RPMI7951 (cell line): ENCODE results near the gene NLGN3. TPM values are rescaled to one million over a fixed set of nuclear protein-coding genes. Genes with fewer than 3 reads are reported as not detected.

ENCODE experiments used
- DNase-seq: peaks from one replicate; pipeline ENCODE4 v3.0.0-alpha.2; 2012; ENCODE audit warnings: low read depth
- total RNA-seq: library from RNA; depleted of rRNA; stranded (reverse); fragments of >200 nt; shearing (Covaris generic); gene quantifications from 2 replicates; pipeline ENCODE4 v1.2.3, GENCODE V29; 2014; rRNA removed

The NLGN3 gene
- under 0.01 and 0.10 TPM in 2 replicates for total RNA-seq

DNA sequence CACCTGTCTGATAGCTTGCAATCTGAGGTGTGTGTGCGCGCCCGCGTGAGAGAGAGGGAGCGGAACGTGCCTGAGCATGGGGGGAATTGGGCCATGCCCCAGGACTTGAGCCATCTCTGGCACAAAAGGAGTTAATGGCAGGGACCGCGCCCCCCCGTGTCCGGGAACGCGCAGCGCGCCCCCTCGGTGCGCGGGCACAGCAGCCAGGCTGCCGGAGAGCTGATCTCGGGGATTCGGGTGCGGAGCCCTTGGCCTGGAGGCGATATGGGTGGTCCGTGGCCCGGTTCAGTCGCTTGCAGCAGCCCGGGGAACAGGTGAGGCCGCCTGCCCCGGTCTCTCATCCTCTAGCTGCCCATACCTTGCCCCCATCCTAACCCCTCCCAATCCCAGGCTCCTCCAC is at the start of gene NLGN3:
Gene NLGN3, plus strand, starts transcription at position 191 of the 400 bp plus-strand sequence. CDS start 2,909 bp downstream, outside the sequence.
- no peak for DNase-seq

- no peak for DNase-seq
These were observed 49.6 kb upstream of the NLGN3 start for GRCh38 chrX:71095033-71095432.

DNA sequence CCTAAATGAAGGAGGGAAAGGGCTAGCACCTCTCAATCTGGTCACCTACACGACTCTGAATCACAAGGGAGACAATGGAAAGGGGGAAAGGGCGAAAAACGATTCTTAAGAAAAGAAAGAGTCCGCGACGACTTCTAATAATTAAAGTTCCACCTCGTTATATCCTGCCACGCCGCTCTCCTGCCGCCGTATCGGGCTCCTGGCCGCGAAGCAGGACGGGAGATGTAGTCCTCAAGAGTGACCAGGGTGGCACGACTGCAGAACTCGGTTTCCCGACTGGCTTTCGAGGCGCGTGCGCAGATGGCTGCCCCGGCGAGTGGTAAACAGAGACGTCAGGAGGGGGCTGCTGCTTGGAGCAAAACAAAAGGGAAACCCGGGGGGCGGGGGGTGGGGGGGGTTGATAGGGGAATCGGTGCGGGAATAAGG is 49.1 kb upstream of the NLGN3 start, which contains the start of gene FOXO4:
Gene FOXO4, plus strand, starts transcription at position 297 of the 426 bp plus-strand sequence. CDS start 678 bp downstream, outside the sequence.
- peak; percentile 85 for DNase-seq

DNA sequence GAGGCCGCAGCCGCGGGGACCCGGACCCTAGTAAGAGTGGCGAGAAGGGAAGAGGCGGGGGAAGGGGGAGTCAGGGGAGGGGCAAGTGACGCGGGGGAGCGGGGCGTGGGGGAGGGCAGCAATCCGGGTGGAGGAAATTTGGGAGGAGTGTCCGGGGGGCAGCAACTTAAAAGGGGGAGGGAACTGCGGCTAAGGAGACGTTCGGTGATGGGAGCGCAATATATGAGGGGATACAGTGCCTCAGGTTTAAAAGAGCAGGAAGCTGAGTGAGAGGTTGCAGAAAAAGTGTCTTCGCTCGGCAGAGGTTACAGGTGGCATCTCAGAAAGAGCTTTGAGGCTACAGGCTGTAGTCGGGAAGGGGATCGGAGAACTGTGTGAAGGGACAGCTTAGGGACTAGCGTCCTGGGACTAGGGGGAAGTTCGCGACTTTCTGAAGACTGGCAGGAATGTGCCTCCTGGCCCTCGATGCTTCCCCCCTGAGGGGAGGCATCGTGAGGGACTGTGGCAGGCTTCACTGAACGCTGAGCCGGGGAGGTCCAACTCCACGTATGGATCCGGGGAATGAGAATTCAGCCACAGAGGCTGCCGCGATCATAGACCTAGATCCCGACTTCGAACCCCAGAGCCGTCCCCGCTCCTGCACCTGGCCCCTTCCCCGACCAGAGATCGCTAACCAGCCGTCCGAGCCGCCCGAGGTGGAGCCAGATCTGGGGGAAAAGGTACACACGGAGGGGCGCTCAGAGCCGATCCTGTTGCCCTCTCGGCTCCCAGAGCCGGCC is 48.5 kb upstream of the NLGN3 start:
- peak; percentile 58 for DNase-seq

DNA sequence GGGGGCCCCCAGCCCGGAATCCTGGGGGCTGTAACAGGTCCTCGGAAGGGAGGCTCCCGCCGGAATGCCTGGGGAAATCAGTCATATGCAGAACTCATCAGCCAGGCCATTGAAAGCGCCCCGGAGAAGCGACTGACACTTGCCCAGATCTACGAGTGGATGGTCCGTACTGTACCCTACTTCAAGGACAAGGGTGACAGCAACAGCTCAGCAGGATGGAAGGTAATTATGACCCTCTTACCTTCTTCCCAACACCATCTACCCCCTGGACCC is 47.9 kb upstream of the NLGN3 start:
- DNase-seq: no peak

DNA sequence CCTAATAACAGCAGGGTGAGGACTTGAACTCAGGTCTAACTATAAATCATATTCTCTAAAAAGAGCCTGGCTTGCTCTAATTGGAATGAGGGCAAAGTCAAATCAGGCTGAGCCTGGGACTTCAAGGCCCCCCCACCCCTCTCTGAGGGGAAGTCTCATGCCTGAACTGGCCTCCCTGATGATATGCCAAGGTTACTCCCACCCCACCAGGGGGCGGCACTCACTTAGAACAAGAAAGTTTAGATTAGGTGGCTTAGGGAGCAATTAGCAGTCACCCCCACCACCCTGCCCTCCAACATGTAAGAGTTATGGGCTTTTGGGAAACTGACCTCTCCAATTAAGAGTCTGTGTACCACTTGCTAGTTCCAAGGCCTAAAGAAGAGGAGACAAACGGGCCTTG is 46.3 kb upstream of the NLGN3 start:
- peak; percentile 52 for DNase-seq

GRCh38 chrX:71098951-71099506 is 45.6 kb upstream of the NLGN3 start:
- no peak for DNase-seq

GRCh38 chrX:71099736-71100135 is 44.9 kb upstream of the NLGN3 start:
- DNase-seq: no peak

GRCh38 chrX:71100581-71101505 is 43.8 kb upstream of the NLGN3 start:
- DNase-seq: no peak

DNA sequence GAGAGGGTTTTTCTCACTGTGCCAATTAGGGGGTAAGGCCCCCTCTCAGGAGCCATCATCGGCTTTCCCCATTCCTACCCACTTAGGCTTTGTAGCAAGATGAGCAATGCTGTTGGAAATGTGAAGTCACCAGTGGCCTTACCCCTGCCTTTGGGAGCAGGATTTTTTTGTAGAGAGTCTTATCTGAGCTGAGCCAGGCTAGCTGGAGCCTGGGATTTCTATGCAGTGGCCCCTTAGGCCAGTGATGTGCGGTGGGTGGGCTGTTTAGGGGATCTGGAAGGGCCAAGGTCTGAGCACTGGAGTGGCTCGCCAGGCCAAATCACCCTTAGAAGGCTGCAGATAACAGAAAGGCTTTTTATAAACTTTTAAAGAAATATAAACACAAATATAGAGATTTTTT is 42.3 kb upstream of the NLGN3 start:
- DNase-seq: no peak

- DNase-seq: no peak
These were observed 41.3 kb upstream of the NLGN3 start for GRCh38 chrX:71103110-71103983.

DNA sequence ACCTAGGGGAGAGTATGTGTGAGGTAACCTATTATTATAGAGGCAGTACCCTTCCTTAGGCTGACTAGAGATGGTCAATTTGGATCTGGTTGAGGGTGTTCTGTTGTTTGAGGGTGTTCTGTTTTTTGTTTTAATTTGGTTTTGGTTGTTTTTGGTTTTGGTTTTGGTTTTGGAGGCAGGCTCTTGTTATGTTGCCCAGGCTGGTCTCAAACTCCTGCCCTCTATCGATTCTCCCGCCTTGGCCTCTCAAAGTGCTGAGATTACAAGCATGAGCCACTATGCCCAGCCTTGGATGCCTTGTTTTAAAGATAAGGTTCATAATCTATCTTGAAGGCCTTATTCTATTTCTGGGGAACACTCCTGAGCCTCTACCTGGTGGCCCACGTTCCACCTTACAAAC is 39.0 kb upstream of the NLGN3 start:
- no peak for DNase-seq

- DNase-seq: peak; percentile 10
These were observed 38.2 kb upstream of the NLGN3 start, which contains the start of gene CXorf65 for GRCh38 chrX:71106427-71106826. Gene CXorf65 (minus strand): TSS chrX:71106740. CDS start chrX:71106556, 184 bp downstream.

DNA sequence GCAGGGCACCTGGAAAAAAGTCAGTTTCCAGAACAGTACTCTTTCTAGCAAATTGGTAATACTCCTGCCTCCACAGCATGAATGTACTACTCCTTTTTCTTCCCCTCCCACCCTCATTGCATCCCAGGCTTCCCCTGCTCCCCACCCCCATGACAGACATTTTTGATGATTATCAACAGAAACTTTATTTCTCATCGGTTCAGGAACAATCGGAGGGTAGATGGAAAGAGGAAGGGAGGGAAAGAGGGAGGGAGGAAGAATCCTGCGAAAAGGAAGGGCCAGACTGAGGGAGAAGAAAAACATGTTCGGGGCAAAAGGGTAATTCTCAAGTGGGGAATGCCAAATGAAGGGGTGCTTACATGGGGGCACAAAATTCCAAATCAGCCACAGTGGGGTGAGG is 37.4 kb upstream of the NLGN3 start:
- no peak for DNase-seq

- DNase-seq: no peak
These were observed 36.8 kb upstream of the NLGN3 start for GRCh38 chrX:71107762-71108360.

GRCh38 chrX:71109051-71109450 is 35.6 kb upstream of the NLGN3 start:
- no peak for DNase-seq

DNA sequence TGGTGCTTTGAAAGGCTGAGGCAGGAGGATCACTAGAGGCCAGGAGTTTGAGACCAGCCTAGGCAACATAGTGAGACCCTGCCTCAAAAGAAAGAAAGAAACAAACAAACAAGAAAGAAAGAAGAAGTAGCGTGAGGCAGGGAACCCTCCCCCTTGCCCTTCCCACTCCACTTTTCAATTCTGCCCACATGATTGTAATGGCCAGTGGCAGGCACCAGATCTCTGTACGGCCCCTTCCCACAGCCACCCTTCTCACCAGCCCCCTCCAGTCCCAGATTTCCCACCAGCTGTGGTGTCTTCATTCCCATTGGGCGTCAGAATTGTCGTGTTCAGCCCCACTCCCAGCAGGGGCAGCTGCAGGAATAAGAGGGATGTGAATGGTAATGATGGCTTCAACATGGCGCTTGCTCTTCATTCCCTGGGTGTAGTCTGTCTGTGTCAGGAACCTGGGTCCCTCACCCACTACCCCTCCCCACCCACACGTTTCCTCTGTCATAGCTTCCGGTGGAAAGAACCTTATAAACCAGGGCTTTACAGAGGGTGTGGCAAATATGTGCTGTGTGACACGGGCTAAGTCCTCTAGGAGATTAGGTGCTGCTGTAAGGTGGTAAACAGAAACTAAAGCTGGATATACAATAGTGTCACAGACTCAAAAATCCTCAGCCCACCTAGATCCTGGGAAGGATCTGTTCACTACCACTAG is 33.3 kb upstream of the NLGN3 start, which contains the start of gene IL2RG:
Gene IL2RG, minus strand, starts transcription at position 437 of the 703 bp plus-strand sequence. Its CDS starts 38 bp downstream, at position 399.
- no peak for DNase-seq

DNA sequence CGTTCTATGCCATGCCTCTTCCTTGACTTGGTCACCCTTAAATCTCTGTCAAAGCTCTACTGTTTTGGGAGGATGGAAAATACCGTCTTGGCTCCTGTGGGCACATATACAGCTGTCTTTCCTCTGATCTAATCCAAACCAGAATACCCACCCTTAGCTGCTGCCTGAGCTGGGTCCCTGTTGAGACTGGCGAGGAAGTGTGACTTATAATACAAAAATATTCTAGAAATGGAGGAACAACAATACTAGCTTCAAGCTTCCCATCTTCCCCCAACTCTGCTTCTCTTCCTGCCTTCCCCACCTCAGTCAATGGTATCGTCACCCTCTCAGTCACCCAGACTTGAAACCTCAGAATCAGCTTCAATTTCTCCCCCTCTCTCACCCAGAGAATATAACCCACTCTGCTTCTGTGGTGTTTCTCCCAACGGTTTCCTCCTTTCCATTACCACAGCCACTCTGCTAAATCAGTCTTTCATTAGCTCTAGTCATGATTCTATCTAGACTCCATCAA is 32.7 kb upstream of the NLGN3 start:
- DNase-seq: no peak

DNA sequence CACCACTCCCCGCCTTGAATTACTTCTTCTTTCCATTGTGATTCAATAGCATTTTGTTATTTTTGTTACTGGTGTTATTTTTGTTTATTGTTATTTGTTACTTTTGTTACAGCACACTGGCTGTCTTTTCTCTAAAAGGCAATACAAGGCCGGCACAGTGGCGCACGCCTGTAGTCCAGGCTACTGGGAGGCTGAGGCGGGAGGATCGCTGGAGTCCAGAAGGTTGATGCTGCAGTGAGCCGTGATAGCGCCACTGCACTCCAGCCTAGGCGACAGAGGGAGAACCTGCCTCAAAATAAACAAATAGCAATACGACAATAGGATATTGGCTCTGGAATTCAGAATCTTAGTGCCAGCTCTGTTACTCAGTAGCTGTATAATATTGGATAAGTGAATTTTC is 27.3 kb upstream of the NLGN3 start:
- no peak for DNase-seq
